GM18498 (cell line): ENCODE measurements around the gene WNT7B.

Source experiments
- ATAC-seq: cut with Tn5 transposase; IDR thresholded peaks from one replicate; pipeline ENCODE4 v1.9.1; 2021; ENCODE audit warnings: mild to moderate bottlenecking, moderate library complexity; ENCODE audit not compliant: unreplicated experiment

The WNT7B gene

GRCh38 chr22:45914309-45914708, 62.7 kb downstream of the WNT7B start:
- ATAC-seq = no peak

GRCh38 chr22:45912910-45913309, 64.1 kb downstream of the WNT7B start:
- ATAC-seq = no peak

- ATAC-seq = no peak
These were observed 65.2 kb downstream of the WNT7B start for GRCh38 chr22:45911601-45912271.

GRCh38 chr22:45910928-45911467, 66.0 kb downstream of the WNT7B start:
- ATAC-seq = no peak

GRCh38 chr22:45908961-45909360, 68.0 kb downstream of the WNT7B start:
- ATAC-seq = no peak

GRCh38 chr22:45907996-45908395, 69.0 kb downstream of the WNT7B start:
- no peak for ATAC-seq

GRCh38 chr22:45907378-45907777, 69.6 kb downstream of the WNT7B start:
- ATAC-seq = no peak

GRCh38 chr22:45906946-45907345, 70.0 kb downstream of the WNT7B start:
- ATAC-seq = no peak

GRCh38 chr22:45905924-45906865, 70.8 kb downstream of the WNT7B start:
- no peak for ATAC-seq

GRCh38 chr22:45905326-45905923, 71.5 kb downstream of the WNT7B start:
- no peak for ATAC-seq

- no peak for ATAC-seq
These were observed 72.7 kb downstream of the WNT7B start for GRCh38 chr22:45904236-45904635.

GRCh38 chr22:45903355-45904135, 73.4 kb downstream of the WNT7B start:
- ATAC-seq = no peak

- ATAC-seq = no peak
These were observed 79.2 kb downstream of the WNT7B start for GRCh38 chr22:45897736-45898135.

- ATAC-seq = no peak
These were observed 79.9 kb downstream of the WNT7B start for GRCh38 chr22:45896964-45897538.

- ATAC-seq = no peak
These were observed 80.6 kb downstream of the WNT7B start for GRCh38 chr22:45896153-45896951.

GRCh38 chr22:45895436-45896152, 81.4 kb downstream of the WNT7B start:
- no peak for ATAC-seq

GRCh38 chr22:45893516-45893915, 83.4 kb downstream of the WNT7B start:
- no peak for ATAC-seq

GRCh38 chr22:45892681-45893461, 84.1 kb downstream of the WNT7B start:
- no peak for ATAC-seq
